GM12875 (cell line): ENCODE data around the gene EYS.
"Not testable (repeated sequence)": the region's sequence is repeated elsewhere in the genome, so short reads cannot be mapped to it uniquely, and the experiment has no call there.

Experiments
- H3K4me3 ChIP-seq: one replicate; pipeline ENCODE4 v1.5.1; 2011; ENCODE audit warnings: low read depth, low read length, control low read depth
- TF ChIP-seq, protein P1 (sequence below): IDR thresholded peaks from 2 replicates; pipeline ENCODE4 v1.5.1; 2011; ENCODE audit warnings: low read depth, mild to moderate bottlenecking, control low read depth, inconsistent platforms, low read length, moderate library complexity, borderline replicate concordance; ENCODE audit not compliant: insufficient read depth

Gene EYS

DNA sequence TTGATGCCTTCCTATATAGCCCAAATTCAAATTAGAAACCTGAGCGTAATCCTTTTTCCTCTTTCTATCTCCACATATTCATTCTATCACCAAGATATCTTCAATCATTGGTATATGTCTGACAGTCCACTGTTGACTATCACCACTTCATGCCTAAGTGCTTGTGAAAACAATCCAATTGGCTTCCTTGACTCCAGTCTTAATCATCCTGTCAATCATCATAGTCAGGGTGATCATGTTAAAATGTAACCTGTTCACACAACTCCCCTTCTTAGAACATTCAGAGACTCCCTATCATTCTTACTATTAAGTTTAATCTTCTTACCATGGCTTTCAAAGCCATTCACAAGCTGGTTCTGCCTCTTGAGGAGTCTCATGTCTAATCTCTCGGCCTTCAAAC lies 1454.8 kb downstream of the EYS start:
- no peak overlapping the region for H3K4me3 ChIP-seq
- TF ChIP-seq, protein P1, sequence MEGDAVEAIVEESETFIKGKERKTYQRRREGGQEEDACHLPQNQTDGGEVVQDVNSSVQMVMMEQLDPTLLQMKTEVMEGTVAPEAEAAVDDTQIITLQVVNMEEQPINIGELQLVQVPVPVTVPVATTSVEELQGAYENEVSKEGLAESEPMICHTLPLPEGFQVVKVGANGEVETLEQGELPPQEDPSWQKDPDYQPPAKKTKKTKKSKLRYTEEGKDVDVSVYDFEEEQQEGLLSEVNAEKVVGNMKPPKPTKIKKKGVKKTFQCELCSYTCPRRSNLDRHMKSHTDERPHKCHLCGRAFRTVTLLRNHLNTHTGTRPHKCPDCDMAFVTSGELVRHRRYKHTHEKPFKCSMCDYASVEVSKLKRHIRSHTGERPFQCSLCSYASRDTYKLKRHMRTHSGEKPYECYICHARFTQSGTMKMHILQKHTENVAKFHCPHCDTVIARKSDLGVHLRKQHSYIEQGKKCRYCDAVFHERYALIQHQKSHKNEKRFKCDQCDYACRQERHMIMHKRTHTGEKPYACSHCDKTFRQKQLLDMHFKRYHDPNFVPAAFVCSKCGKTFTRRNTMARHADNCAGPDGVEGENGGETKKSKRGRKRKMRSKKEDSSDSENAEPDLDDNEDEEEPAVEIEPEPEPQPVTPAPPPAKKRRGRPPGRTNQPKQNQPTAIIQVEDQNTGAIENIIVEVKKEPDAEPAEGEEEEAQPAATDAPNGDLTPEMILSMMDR: no peak

DNA sequence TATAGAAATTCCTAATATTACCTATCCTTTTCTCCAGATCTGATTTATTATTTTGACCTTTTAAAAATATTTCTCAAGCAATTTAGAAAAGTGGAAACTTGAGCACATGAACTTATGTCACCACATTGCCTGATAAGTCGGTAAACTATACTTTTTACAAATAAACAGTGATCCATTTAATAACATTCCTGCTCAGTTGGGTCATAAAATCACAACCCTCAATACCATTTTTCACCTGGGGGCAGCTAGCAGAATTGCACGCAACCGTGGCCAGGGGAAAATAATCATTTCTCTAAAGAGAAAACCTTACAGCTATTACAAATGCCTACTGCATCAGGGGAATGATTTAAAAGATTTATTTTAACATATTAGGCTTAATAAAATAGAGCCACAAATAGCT lies 1456.9 kb downstream of the EYS start:
- TF ChIP-seq, protein P1: no peak
- no peak overlapping the region for H3K4me3 ChIP-seq

DNA sequence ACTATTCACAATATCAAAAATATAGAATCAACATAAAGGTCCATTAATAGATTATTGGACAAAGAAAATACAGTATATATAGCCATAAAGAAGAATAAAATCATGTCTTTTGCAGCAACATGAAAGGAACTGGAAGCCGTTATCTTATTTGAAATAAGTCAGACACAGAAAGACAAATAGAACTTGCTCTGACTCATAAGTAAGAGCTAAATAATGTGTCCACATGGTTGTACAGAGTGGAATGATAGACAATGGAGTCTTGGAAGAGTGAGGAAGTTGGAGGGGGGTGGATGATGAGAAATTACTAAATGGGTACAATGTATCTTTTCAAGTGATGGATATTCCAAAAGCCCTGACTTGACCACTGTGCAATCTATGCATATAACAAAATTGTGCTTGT lies 1457.9 kb downstream of the EYS start:
- TF ChIP-seq, protein P1: no peak
- H3K4me3 ChIP-seq: no peak overlapping the region

DNA sequence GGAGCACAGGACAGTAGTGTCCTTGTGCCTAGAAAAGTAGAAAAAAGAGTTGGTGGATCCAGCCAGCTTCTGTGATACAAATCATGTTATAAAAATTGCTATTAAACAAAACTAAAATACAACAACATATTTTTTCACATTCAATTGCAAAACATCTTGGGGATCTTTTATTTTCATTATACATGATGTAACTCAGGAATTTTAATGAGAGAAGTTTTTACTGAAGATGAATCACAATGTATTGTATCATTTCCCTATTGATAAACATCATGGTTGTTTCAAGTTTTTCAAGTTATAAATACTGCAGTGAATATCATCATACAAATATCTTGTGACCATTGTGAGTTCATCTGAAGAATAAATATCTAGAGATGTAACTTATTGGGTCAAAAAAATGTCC lies 1463.4 kb downstream of the EYS start:
- TF ChIP-seq, protein P1: no peak
- no peak overlapping the region for H3K4me3 ChIP-seq

DNA sequence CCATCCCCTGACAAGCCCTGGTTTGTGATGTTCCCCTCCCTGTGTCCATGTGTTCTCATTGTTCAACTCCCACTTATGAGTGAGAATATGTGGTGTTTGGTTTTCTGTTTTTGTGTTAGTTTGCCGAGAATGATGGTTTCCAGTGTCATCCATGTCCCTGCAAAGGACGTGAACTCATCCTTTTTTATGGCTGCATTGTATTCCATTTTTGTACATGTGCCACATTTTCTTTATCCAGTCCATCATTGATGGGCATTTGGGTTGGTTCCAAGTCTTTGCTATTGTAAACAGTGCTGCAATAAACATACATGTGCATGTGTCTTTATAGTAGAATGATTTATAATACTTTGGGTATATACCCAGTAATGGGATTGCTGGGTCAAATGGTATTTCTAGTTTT lies 1468.1 kb downstream of the EYS start:
- H3K4me3 ChIP-seq: not testable (repeated sequence)

DNA sequence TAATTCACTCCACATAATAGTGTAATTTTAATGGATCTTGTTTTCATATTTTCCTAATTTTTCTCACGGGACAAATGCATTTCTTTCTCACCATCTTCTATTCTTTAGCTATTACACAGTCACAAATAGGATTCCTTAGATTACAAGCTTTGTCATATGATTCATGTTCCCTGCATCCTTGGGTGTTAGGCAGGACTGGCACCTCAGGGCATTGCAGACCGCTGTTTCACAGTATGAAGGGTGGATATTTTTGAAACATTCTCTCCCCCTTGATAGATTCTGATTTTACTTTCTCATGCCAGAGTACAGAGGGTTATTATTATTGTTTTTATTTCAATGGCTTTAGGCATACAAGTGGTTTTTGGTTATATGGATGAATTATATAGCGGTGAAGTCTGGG lies 1469.0 kb downstream of the EYS start:
- H3K4me3 ChIP-seq: no peak overlapping the region
- TF ChIP-seq, protein P1: no peak

DNA sequence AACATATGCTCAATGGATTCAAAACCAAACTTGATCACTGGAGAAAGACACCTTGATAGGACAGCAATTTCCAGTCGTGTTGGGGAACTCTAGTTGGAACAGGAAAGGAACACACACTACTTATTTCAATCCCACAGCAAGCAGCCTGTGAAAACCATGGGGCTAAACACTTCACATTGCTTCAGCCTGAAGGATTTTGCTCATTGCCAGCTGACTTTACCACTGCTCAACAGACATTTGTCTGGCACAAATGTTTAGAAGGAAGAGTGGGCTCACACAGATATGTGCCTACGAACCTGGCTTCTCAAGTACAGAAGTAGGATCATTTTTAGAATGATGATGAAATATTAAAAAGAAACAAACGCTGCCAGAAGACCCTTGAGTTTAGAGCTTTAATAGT lies 1473.3 kb downstream of the EYS start:
- TF ChIP-seq, protein P1: no peak
- H3K4me3 ChIP-seq: no peak overlapping the region

DNA sequence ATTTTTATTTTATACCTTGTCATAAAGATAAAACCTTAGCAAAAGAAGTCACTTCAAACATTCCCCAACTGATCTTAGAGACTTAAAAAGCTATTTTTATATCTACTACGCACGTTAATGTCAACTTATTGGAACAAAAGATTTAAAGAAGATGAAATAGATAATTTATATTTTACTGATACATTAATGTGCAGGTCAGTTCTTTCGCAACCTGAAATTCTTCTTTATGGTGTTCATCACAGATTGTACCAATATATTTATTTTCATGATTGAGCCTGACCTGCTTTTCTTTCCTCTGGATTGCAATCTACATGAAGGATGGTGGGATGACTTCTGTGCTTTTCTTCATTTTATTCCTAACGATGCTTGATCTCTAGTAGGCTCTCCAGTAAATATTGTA lies 1475.1 kb downstream of the EYS start:
- no peak overlapping the region for H3K4me3 ChIP-seq
- TF ChIP-seq, protein P1: no peak
